ENCODE results near the gene DMRTB1. TPM values are rescaled to one million over a fixed set of nuclear protein-coding genes. Genes with fewer than 3 reads are reported as not detected.

Gene DMRTB1
- polyA plus RNA-seq, 3 donors = not detected

DNA sequence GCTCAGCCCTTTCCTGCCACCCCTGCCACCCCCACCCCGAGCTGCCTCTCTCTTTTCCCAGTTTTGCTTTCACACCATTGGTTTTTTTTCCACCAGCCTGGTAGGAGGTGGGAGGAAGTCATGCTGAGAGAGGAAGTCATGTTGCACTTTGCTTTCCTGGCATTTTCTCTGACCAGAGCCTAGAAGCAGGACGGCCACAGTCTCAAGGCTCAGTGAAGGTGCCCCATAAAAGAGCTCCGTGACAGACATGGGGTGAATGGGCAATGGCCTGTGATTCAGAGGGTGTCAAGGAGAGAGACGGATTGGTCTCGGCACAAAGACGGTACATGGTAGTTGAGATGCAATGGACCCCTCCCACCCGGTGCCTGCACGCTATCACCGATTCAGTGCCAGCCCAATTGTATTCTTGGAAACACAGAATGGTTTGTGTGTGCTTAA is 42.1 kb upstream of the DMRTB1 start:
- no peak overlapping the region for H3K4me3 Mint-ChIP-seq
- peaks cover 3% of the 10 kb centered on the region for H3K4me1 Mint-ChIP-seq
- Histone ChIP-seq H3K36me3 (replicated peaks in 1 of 2; ENCODE audit: control insufficient read depth in 1 of 2, insufficient read depth in 2 of 2, low read length in 2 of 2) (no peaks in the 10 kb centered on the region), H3K27me3 (ENCODE audit: control insufficient read depth in 2 of 2, insufficient read depth in 2 of 2, low read length in 2 of 2) (peaks cover 0 to 2% of the 10 kb centered on the region in 2 donors), H3K4me3 (replicated peaks in 1 of 3; ENCODE audit: low read depth in 2 of 3, low read length in 3 of 3) (no peak overlapping the region), H3K79me2 (ENCODE audit: insufficient read depth, low read length) (no peaks in the 10 kb centered on the region), H3K4me2 (replicated peaks; ENCODE audit: extremely low read depth, low read length, poor library complexity, severe bottlenecking) (no peak overlapping the region), H3K9ac (ENCODE audit: insufficient read depth, low read length, poor library complexity, severe bottlenecking) (no peak overlapping the region), H2AFZ (ENCODE audit: insufficient read depth, low read depth, low read length, poor library complexity, severe bottlenecking) (no peak overlapping the region), H3K27ac (ENCODE audit: low read depth in 1 of 2, low read length in 2 of 2) (no peak overlapping the region), H3K4me1 (ENCODE audit: control insufficient read depth in 1 of 2, insufficient read depth in 2 of 2, low read length in 2 of 2) (no peaks in the 10 kb centered on the region), H4K20me1 (ENCODE audit: insufficient read depth, low read length) (no peaks in the 10 kb centered on the region), H3K9me3 (replicated peaks in 1 of 2; ENCODE audit: control insufficient read depth in 1 of 2, insufficient read depth in 1 of 2, low read length in 2 of 2) (no peaks in the 10 kb centered on the region)
- H3K36me3 Mint-ChIP-seq = no peaks in the 10 kb centered on the region
- peaks cover 0 to 4% (median 2%) of the 10 kb centered on the region in 7 donors for H3K9me3 Mint-ChIP-seq
- no peak overlapping the region for H3K27ac Mint-ChIP-seq
- DNase-seq = no peak
- H3K27me3 Mint-ChIP-seq (ENCODE audit: low read depth in 3 of 3) = peaks cover 3 to 14% (median 6%) of the 10 kb centered on the region in 3 donors
- 56% methylated on average over 5 of the region's 9 CpGs for WGBS (ENCODE audit: insufficient coverage)
- intact Hi-C loops (cut with micrococcal nuclease) = no loop called here
- TF ChIP-seq, protein P1, sequence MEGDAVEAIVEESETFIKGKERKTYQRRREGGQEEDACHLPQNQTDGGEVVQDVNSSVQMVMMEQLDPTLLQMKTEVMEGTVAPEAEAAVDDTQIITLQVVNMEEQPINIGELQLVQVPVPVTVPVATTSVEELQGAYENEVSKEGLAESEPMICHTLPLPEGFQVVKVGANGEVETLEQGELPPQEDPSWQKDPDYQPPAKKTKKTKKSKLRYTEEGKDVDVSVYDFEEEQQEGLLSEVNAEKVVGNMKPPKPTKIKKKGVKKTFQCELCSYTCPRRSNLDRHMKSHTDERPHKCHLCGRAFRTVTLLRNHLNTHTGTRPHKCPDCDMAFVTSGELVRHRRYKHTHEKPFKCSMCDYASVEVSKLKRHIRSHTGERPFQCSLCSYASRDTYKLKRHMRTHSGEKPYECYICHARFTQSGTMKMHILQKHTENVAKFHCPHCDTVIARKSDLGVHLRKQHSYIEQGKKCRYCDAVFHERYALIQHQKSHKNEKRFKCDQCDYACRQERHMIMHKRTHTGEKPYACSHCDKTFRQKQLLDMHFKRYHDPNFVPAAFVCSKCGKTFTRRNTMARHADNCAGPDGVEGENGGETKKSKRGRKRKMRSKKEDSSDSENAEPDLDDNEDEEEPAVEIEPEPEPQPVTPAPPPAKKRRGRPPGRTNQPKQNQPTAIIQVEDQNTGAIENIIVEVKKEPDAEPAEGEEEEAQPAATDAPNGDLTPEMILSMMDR (IDR thresholded peaks at IDR 0.05) = no peak

DNA sequence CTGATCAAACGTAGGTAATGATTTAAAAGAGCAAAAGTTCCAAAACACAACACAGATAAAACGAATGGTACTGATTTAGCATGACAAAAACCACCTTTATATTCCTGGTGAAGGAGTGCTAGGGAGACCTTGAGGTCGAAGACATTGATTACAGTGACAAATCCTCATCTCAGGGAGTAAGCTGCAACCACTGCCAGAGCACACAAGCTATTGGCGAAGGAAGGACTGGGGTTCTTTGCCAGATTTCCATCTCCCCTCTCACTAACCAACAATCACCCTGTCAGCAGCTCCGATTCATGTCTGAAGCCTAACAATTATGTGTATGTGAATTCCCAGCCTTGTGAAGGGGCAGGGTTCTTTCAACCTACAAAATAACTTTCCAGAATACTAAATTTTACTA is 40.2 kb upstream of the DMRTB1 start:
- H3K36me3 ChIP-seq (replicated peaks in 1 of 2; ENCODE audit: control insufficient read depth in 1 of 2, insufficient read depth in 2 of 2, low read length in 2 of 2) = no peaks in the 10 kb centered on the region
- H3K27ac ChIP-seq (ENCODE audit: low read depth in 1 of 2, low read length in 2 of 2) = no peak overlapping the region
- intact Hi-C loops (cut with micrococcal nuclease) = no loop called here
- Mint-ChIP-seq H3K27me3 (ENCODE audit: low read depth in 3 of 3) (peaks cover 3 to 11% (median 6%) of the 10 kb centered on the region in 3 donors), H3K36me3 (no peaks in the 10 kb centered on the region), H3K4me1 (peaks cover 3% of the 10 kb centered on the region), H3K27ac (no peak overlapping the region), H3K9me3 (peaks cover 0 to 4% (median under 1%) of the 10 kb centered on the region in 7 donors), H3K4me3 (no peak overlapping the region)
- no peak for DNase-seq
- no peaks in the 10 kb centered on the region for H3K4me1 ChIP-seq (ENCODE audit: control insufficient read depth in 1 of 2, insufficient read depth in 2 of 2, low read length in 2 of 2)
- H3K4me2 ChIP-seq (replicated peaks; ENCODE audit: extremely low read depth, low read length, poor library complexity, severe bottlenecking) = no peak overlapping the region
- H2AFZ ChIP-seq (ENCODE audit: insufficient read depth, low read depth, low read length, poor library complexity, severe bottlenecking) = no peak overlapping the region
- H4K20me1 ChIP-seq (ENCODE audit: insufficient read depth, low read length) = no peaks in the 10 kb centered on the region
- H3K9ac ChIP-seq (ENCODE audit: insufficient read depth, low read length, poor library complexity, severe bottlenecking) = no peak overlapping the region
- H3K9me3 ChIP-seq (replicated peaks in 1 of 2; ENCODE audit: control insufficient read depth in 1 of 2, insufficient read depth in 1 of 2, low read length in 2 of 2) = no peaks in the 10 kb centered on the region
- peaks cover 0 to 2% of the 10 kb centered on the region in 2 donors for H3K27me3 ChIP-seq (ENCODE audit: control insufficient read depth in 2 of 2, insufficient read depth in 2 of 2, low read length in 2 of 2)
- no peaks in the 10 kb centered on the region for H3K79me2 ChIP-seq (ENCODE audit: insufficient read depth, low read length)
- TF ChIP-seq, protein P1 (IDR thresholded peaks at IDR 0.05) = no peak
- WGBS (ENCODE audit: insufficient coverage) = 100% methylated on average over 1 of the region's 5 CpGs
- no peak overlapping the region for H3K4me3 ChIP-seq (replicated peaks in 1 of 3; ENCODE audit: low read depth in 2 of 3, low read length in 3 of 3)
